Retinal pigment epithelial cell (primary cell): ENCODE data around the gene BGLAP.
A peak's percentile ranks its signal among the peaks of the same experiment; 100 is the strongest.

ENCODE experiments used
- DNase-seq: peaks from one replicate; pipeline ENCODE4 v3.0.0-alpha.2; 2010; ENCODE audit warnings: low read depth
- H3K4me3 ChIP-seq: 2 replicates; pipeline ENCODE4 v1.5.1; 2011; ENCODE audit warnings: mild to moderate bottlenecking, low read length, control low read depth, moderate library complexity
- TF ChIP-seq, protein P1 (sequence below): conservative IDR thresholded peaks from 2 replicates; pipeline ENCODE4 v1.5.1; 2011; ENCODE audit warnings: low read depth, low read length, control low read depth, inconsistent platforms

Gene BGLAP

GRCh38 chr1:156238248-156238647, 3.7 kb upstream of the BGLAP start:
- TF ChIP-seq, protein P1, sequence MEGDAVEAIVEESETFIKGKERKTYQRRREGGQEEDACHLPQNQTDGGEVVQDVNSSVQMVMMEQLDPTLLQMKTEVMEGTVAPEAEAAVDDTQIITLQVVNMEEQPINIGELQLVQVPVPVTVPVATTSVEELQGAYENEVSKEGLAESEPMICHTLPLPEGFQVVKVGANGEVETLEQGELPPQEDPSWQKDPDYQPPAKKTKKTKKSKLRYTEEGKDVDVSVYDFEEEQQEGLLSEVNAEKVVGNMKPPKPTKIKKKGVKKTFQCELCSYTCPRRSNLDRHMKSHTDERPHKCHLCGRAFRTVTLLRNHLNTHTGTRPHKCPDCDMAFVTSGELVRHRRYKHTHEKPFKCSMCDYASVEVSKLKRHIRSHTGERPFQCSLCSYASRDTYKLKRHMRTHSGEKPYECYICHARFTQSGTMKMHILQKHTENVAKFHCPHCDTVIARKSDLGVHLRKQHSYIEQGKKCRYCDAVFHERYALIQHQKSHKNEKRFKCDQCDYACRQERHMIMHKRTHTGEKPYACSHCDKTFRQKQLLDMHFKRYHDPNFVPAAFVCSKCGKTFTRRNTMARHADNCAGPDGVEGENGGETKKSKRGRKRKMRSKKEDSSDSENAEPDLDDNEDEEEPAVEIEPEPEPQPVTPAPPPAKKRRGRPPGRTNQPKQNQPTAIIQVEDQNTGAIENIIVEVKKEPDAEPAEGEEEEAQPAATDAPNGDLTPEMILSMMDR, result no peak
- DNase-seq, result no peak
- H3K4me3 ChIP-seq, result no peak overlapping the region

DNA sequence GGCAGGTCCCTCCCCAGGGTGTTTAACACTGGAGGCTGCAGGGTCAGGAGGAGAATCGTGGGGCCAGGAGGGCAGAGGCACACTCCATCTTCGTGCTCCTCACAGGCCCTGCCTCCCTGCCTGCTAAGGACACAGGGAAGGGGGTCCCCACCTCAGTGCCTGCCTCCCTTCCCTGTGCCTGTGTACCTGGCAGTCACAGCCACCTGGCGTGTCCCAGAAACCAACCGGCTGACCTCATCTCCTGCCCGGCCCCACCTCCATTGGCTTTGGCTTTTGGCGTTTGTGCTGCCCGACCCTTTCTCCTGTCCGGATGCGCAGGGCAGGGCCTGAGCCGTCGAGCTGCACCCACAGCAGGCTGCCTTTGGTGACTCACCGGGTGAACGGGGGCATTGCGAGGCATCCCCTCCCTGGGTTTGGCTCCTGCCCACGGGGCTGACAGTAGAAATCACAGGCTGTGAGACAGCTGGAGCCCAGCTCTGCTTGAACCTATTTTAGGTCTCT, 623 bp upstream of the BGLAP start:
- TF ChIP-seq, protein P1, result no peak
- DNase-seq, result no peak
- H3K4me3 ChIP-seq, result no peak overlapping the region

GRCh38 chr1:156242738-156243137, 754 bp downstream of the BGLAP start:
- no peak overlapping the region for H3K4me3 ChIP-seq
- TF ChIP-seq, protein P1, result no peak
- no peak for DNase-seq

DNA sequence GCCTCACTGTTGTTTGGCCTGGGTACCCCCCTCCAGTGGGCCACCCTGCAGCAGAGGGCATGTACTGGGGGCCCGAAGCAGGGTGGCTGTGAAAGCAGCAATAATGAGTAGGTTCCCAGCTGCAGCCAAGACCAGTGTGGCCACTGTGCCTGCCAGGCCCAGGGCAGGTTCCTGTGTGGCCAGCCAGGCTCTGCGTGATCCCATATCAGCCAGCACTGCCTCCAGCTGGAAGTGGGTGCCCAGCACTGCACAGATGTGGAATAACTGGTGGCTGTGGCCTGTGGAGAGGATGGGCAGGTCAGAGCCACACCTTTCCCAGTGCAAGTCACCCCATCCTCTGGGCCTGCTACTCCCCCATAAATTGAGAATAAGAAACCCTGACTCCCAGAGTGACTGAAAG, 2.1 kb downstream of the BGLAP start:
- no peak for DNase-seq
- TF ChIP-seq, protein P1, result no peak
- no peak overlapping the region for H3K4me3 ChIP-seq

GRCh38 chr1:156244712-156245111, 2.7 kb downstream of the BGLAP start:
- no peak for DNase-seq
- TF ChIP-seq, protein P1, result no peak
- H3K4me3 ChIP-seq, result no peak overlapping the region

- no peak for DNase-seq
- H3K4me3 ChIP-seq, result peak overlapping the region; percentile 30
- TF ChIP-seq, protein P1, result no peak
Measured at GRCh38 chr1:156245451-156246232, 3.7 kb downstream of the BGLAP start.

DNA sequence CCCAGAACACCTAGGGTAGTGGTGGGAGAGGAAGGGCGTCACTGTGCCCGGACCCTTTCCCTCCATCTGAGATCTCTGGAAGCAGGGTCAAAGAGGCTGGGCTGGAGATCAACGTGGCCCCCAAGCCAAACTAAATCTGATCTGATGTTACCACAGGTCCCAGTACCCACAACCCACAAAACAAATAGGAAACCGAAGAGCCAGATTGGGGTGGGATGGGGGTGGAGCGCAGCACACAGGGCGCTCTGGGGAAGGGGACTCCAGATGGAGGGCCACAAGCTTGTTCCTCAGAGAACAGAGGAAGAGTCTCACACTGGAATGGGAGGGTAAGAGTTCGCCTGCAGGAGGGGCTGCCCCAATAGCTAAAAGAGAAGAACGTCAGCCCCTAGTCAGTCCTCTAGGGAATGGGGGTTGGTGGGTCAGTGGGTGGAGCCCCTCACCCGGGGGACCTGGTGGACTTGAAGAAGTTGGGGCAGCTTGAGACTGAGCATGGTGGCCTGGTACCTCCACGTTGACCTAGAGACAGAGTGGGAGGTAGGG, 4.3 kb downstream of the BGLAP start:
- no peak overlapping the region for H3K4me3 ChIP-seq
- TF ChIP-seq, protein P1, result no peak
- no peak for DNase-seq
